DOHH2 (cell line): ENCODE data around the gene CFAP68.

ENCODE experiments used
- H3F3A ChIP-seq: fragments of 200-600 bp; sonication (generic), shearing (Covaris generic); 2 replicates; pipeline ENCODE4 v1.6.0; 2016; ENCODE audit warnings: antibody characterized with exemption, mild to moderate bottlenecking; ENCODE audit not compliant: control insufficient read depth, insufficient read depth
- H3K27ac ChIP-seq: fragments of 200-600 bp; sonication (generic); 2 replicates; pipeline ENCODE4 v1.5.1; 2014; ENCODE audit warnings: low read depth, mild to moderate bottlenecking, low read length, moderate library complexity
- H3K27me3 ChIP-seq: fragments of 200-600 bp; sonication (generic); 2 replicates; pipeline ENCODE4 v1.6.1; 2014; ENCODE audit warnings: mild to moderate bottlenecking, low read length, mixed read lengths; ENCODE audit not compliant: control insufficient read depth
- H3K36me3 ChIP-seq: fragments of 200-600 bp; sonication (generic); 2 replicates; pipeline ENCODE4 v1.6.1; 2014; ENCODE audit warnings: mild to moderate bottlenecking, low read length, moderate library complexity, mixed read lengths; ENCODE audit not compliant: control insufficient read depth
- H3K4me1 ChIP-seq: fragments of 200-600 bp; sonication (generic); 2 replicates; pipeline ENCODE4 v1.6.1; 2014; ENCODE audit warnings: mild to moderate bottlenecking, low read length, mixed read lengths; ENCODE audit not compliant: control insufficient read depth
- H3K4me2 ChIP-seq: fragments of 200-600 bp; sonication (generic); 2 replicates; pipeline ENCODE4 v1.6.0; 2014; ENCODE audit warnings: mild to moderate bottlenecking, low read length, moderate library complexity
- H3K4me3 ChIP-seq: fragments of 200-600 bp; sonication (generic); 2 replicates; pipeline ENCODE4 v1.5.1; 2014; ENCODE audit warnings: mild to moderate bottlenecking, low read length, mixed read lengths
- H3K79me2 ChIP-seq: fragments of 200-600 bp; sonication (generic); 2 replicates; pipeline ENCODE4 v1.6.1; 2014; ENCODE audit warnings: mild to moderate bottlenecking, low read length, mixed read lengths; ENCODE audit not compliant: control insufficient read depth
- H3K9me2 ChIP-seq: fragments of 200-600 bp; sonication (generic); replicated peaks from 2 replicates; pipeline ENCODE4 v1.6.1; 2014; ENCODE audit warnings: mild to moderate bottlenecking, low read length, mixed read lengths; ENCODE audit not compliant: control insufficient read depth
- H3K9me3 ChIP-seq: fragments of 200-600 bp; sonication (generic); 2 replicates; pipeline ENCODE4 v1.6.1; 2014; ENCODE audit warnings: antibody characterized with exemption, low read length, mixed read lengths; ENCODE audit not compliant: control insufficient read depth, insufficient read depth
- H4K20me1 ChIP-seq: fragments of 200-600 bp; sonication (generic); 2 replicates; pipeline ENCODE4 v1.6.0; 2014; ENCODE audit warnings: low read depth, mild to moderate bottlenecking, antibody characterized with exemption, low read length, moderate library complexity; ENCODE audit not compliant: control insufficient read depth, insufficient read depth
- CTCF ChIP-seq: fragments of 200-600 bp; sonication (generic); IDR thresholded peaks from one replicate; pipeline ENCODE4 v1.5.1; 2014; ENCODE audit warnings: antibody characterized with exemption, mild to moderate bottlenecking, low read depth, low read length; ENCODE audit not compliant: poor library complexity, severe bottlenecking
- EZH2phosphoT487 ChIP-seq: fragments of 200-600 bp; sonication (generic); IDR thresholded peaks from 2 replicates; pipeline ENCODE4 v1.6.1; 2017; ENCODE audit warnings: borderline replicate concordance, mild to moderate bottlenecking, antibody characterized with exemption, low read length, moderate library complexity, mixed read lengths

The CFAP68 gene

DNA sequence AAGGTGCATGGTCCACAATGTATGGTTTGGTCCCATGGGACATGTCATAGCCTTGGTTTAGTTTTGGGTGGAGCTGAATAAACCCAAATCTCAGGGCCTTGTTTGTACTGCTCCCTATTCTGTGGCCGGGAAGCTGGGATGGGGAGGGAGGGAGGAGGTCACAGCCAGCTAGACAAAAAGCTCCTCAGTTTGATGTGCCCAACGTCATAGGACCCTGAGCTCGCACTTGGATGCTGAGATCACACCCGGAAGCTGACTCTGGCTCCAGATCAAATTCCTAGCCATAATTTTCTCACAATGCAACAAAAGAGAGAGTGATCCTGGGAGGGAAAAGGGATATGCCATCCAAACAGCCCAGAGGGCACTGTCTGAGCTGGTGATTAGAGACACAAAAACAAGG is 34.7 kb downstream of the CFAP68 start:
- no peaks in the 10 kb centered on the region for H3K79me2 ChIP-seq
- H3K36me3 ChIP-seq = no peaks in the 10 kb centered on the region
- H3K9me3 ChIP-seq = no peaks in the 10 kb centered on the region
- no peaks in the 10 kb centered on the region for H3F3A ChIP-seq
- no peaks in the 10 kb centered on the region for H3K4me1 ChIP-seq
- no peak overlapping the region for H3K4me2 ChIP-seq
- H3K27ac ChIP-seq = no peak overlapping the region
- H3K27me3 ChIP-seq = peaks cover 52% of the 10 kb centered on the region
- H3K9me2 ChIP-seq = no peaks in the 10 kb centered on the region
- no peak overlapping the region for H3K4me3 ChIP-seq
- H4K20me1 ChIP-seq = no peaks in the 10 kb centered on the region
- TF ChIP-seq EZH2phosphoT487 (no peak), CTCF (no peak)

DNA sequence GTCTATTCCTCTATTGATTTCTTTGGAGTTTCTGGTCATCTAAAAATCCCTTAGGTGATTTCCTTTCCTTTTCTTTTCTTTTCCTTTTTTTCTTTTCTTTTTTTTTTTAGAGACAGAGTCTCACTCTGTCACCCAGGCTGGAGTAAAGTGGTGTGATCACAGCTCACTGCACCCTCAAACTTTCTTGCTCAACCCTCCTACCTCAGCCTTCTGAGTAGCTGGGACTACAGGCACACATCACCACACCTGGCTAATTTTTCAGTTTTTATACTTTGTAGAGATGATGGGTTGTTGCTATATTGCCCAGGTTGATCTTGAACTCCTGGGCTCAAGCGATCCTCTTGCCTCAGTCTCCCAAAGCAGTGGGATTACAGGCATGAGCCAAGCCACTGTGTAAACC is 37.4 kb downstream of the CFAP68 start:
- H3K27me3 ChIP-seq = peaks cover 31% of the 10 kb centered on the region
- no peaks in the 10 kb centered on the region for H3K36me3 ChIP-seq
- H3F3A ChIP-seq = no peaks in the 10 kb centered on the region
- H3K9me2 ChIP-seq = no peaks in the 10 kb centered on the region
- H3K4me1 ChIP-seq = no peaks in the 10 kb centered on the region
- no peaks in the 10 kb centered on the region for H3K79me2 ChIP-seq
- no peaks in the 10 kb centered on the region for H4K20me1 ChIP-seq
- H3K27ac ChIP-seq = no peak overlapping the region
- TF ChIP-seq CTCF (no peak), EZH2phosphoT487 (no peak)
- no peak overlapping the region for H3K4me3 ChIP-seq
- H3K9me3 ChIP-seq = no peaks in the 10 kb centered on the region
- H3K4me2 ChIP-seq = no peak overlapping the region

- Histone ChIP-seq H3F3A (no peaks in the 10 kb centered on the region), H3K9me2 (no peaks in the 10 kb centered on the region), H3K4me3 (no peak overlapping the region), H3K27ac (no peak overlapping the region), H3K27me3 (peaks cover 26% of the 10 kb centered on the region), H3K79me2 (no peaks in the 10 kb centered on the region), H4K20me1 (no peaks in the 10 kb centered on the region), H3K9me3 (no peaks in the 10 kb centered on the region), H3K4me2 (no peak overlapping the region), H3K4me1 (no peaks in the 10 kb centered on the region), H3K36me3 (no peaks in the 10 kb centered on the region)
- no peak for TF ChIP-seq CTCF
- no peak for TF ChIP-seq EZH2phosphoT487
Observed at GRCh38 chr11:111917312-111917711, 38.0 kb downstream of the CFAP68 start.

- Histone ChIP-seq H3K4me1 (no peaks in the 10 kb centered on the region), H3K4me2 (no peak overlapping the region), H3K27me3 (peaks cover 25% of the 10 kb centered on the region), H3K9me2 (no peaks in the 10 kb centered on the region), H3K4me3 (no peak overlapping the region), H4K20me1 (no peaks in the 10 kb centered on the region), H3K79me2 (no peaks in the 10 kb centered on the region), H3K27ac (no peak overlapping the region), H3F3A (no peaks in the 10 kb centered on the region), H3K36me3 (no peaks in the 10 kb centered on the region), H3K9me3 (no peaks in the 10 kb centered on the region)
- TF ChIP-seq EZH2phosphoT487 = no peak
- TF ChIP-seq CTCF = no peak
Observed at GRCh38 chr11:111917788-111918187, 38.4 kb downstream of the CFAP68 start.
